ENCODE measurements around the gene LLGL2. TPM values are rescaled to one million over a fixed set of nuclear protein-coding genes. Genes with fewer than 3 reads are reported as not detected.

Gene LLGL2
- total and polyA plus RNA-seq, 7 donors: 1.4 to 3.3 (median 1.5) TPM

- intact Hi-C loops (cut with DNase I): no loop called here
Observed at GRCh38 chr17:75548813-75549212, 23.3 kb downstream of the LLGL2 start.

GRCh38 chr17:75549246-75550138 is 24.0 kb downstream of the LLGL2 start:
- Histone ChIP-seq H3K9me3 (no peaks in the 10 kb centered on the region), H3K36me3 (ENCODE audit: insufficient read depth in 1 of 2, low read depth in 1 of 2) (no peaks in the 10 kb centered on the region), H3K27ac (no peak overlapping the region), H3K4me3 (no peak overlapping the region), H3K27me3 (ENCODE audit: insufficient read depth in 3 of 3, low read length in 2 of 3) (no peaks in the 10 kb centered on the region), H3K4me1 (no peaks in the 10 kb centered on the region)
- TF ChIP-seq CTCF (IDR thresholded peaks at IDR 0.05): no peak
- no peak for DNase-seq
- 49 to 56% (median 51%) methylated on average over 22 of the region's 22 CpGs for WGBS, 3 donors
- intact Hi-C loops (cut with DNase I): no loop called here
- peak; percentile 44 to 86 (median 72) for ATAC-seq

More at GRCh38 chr17:75548813-75549212, 23.3 kb downstream of the LLGL2 start:
- no peaks in the 10 kb centered on the region for H3K4me1 ChIP-seq
- H3K27ac ChIP-seq: no peak overlapping the region
- no peaks in the 10 kb centered on the region for H3K36me3 ChIP-seq (ENCODE audit: insufficient read depth in 1 of 2, low read depth in 1 of 2)
- no peak for TF ChIP-seq CTCF (IDR thresholded peaks at IDR 0.05)
- no peaks in the 10 kb centered on the region for H3K9me3 ChIP-seq
- no peak overlapping the region for H3K4me3 ChIP-seq
- WGBS, 3 donors: 76 to 79% (median 77%) methylated on average over 5 of the region's 5 CpGs
- no peak for ATAC-seq
- DNase-seq: no peak
- no peaks in the 10 kb centered on the region for H3K27me3 ChIP-seq (ENCODE audit: insufficient read depth in 3 of 3, low read length in 2 of 3)

GRCh38 chr17:75550139-75550465 is 24.6 kb downstream of the LLGL2 start:
- intact Hi-C loops (cut with DNase I): no loop called here
- H3K4me3 ChIP-seq: no peak overlapping the region
- H3K36me3 ChIP-seq (ENCODE audit: insufficient read depth in 1 of 2, low read depth in 1 of 2): no peaks in the 10 kb centered on the region
- no peaks in the 10 kb centered on the region for H3K9me3 ChIP-seq
- ATAC-seq: peak in 1 of 4 donors; percentile 8
- 78 to 84% (median 80%) methylated on average over 4 of the region's 4 CpGs for WGBS, 3 donors
- H3K27ac ChIP-seq: no peak overlapping the region
- no peak for TF ChIP-seq CTCF (IDR thresholded peaks at IDR 0.05)
- no peak for DNase-seq
- H3K27me3 ChIP-seq (ENCODE audit: insufficient read depth in 3 of 3, low read length in 2 of 3): no peaks in the 10 kb centered on the region
- H3K4me1 ChIP-seq: no peaks in the 10 kb centered on the region

GRCh38 chr17:75551266-75551665 is 25.8 kb downstream of the LLGL2 start:
- H3K9me3 ChIP-seq: no peaks in the 10 kb centered on the region
- 84 to 90% (median 86%) methylated on average over 7 of the region's 7 CpGs for WGBS, 3 donors
- DNase-seq: no peak
- TF ChIP-seq CTCF (IDR thresholded peaks at IDR 0.05): no peak
- intact Hi-C loops (cut with DNase I): no loop called here
- H3K4me1 ChIP-seq: no peaks in the 10 kb centered on the region
- no peak overlapping the region for H3K4me3 ChIP-seq
- no peaks in the 10 kb centered on the region for H3K27me3 ChIP-seq (ENCODE audit: insufficient read depth in 3 of 3, low read length in 2 of 3)
- H3K36me3 ChIP-seq (ENCODE audit: insufficient read depth in 1 of 2, low read depth in 1 of 2): no peaks in the 10 kb centered on the region
- ATAC-seq: no peak
- no peak overlapping the region for H3K27ac ChIP-seq

Measured in psoas muscle (tissue), 8 donors.